K562 (cell line): ENCODE measurements around the gene SPEG. TPM values are rescaled to one million over a fixed set of nuclear protein-coding genes. Genes with fewer than 3 reads are reported as not detected.

Source experiments
- BRF2 ChIP-seq: IDR thresholded peaks from 3 replicates; pipeline ENCODE4 v1.6.1; 2011; ENCODE audit warnings: borderline replicate concordance, mild to moderate bottlenecking; ENCODE audit not compliant: insufficient read length, insufficient read depth
- ILF3 ChIP-seq: fragments of 450-650 bp; IDR thresholded peaks from 2 replicates; pipeline ENCODE4 v1.6.1; 2018; ENCODE audit warnings: antibody characterized with exemption, mild to moderate bottlenecking, moderate library complexity, borderline replicate concordance
- SMARCE1 ChIP-seq: fragments of 450-650 bp; IDR thresholded peaks from 2 replicates; pipeline ENCODE4 v1.7.1; 2016; ENCODE audit warnings: mild to moderate bottlenecking
- TRIM28 ChIP-seq: fragments of 450-650 bp; IDR thresholded peaks from 2 replicates; pipeline ENCODE4 v1.6.1; 2017
- U2AF1 ChIP-seq: fragments of 200-400 bp; formaldehyde crosslinking; optimal IDR thresholded peaks from 2 replicates; pipeline ENCODE3; 2017; ENCODE audit warnings: mild to moderate bottlenecking, low read depth, low read length, moderate library complexity
- ZFP30 ChIP-seq: fragments of 250-450 bp; sonication (Bioruptor Pico); IDR thresholded peaks from 2 replicates; pipeline ENCODE4 v1.8.0; 2022; ENCODE audit warnings: moderate library complexity, mild to moderate bottlenecking, inconsistent platforms, borderline replicate concordance
- ZKSCAN3 ChIP-seq: fragments of 250-450 bp; sonication (Bioruptor Pico); IDR thresholded peaks from 2 replicates; pipeline ENCODE4 v1.4.0; 2020
- ZNF253 ChIP-seq: fragments of 250-450 bp; sonication (Bioruptor Pico); conservative IDR thresholded peaks from 2 replicates; pipeline ENCODE4 v1.6.1; 2021; ENCODE audit warnings: mild to moderate bottlenecking
- ZNF431 ChIP-seq: sonication (generic); formaldehyde crosslinking; IDR thresholded peaks from 2 replicates; pipeline ENCODE4 v1.8.0; 2022; ENCODE audit warnings: mild to moderate bottlenecking, missing genetic modification reagents
- ZNF609 ChIP-seq: sonication (generic); formaldehyde crosslinking; IDR thresholded peaks from 2 replicates; pipeline ENCODE4 v1.8.1; 2023; ENCODE audit warnings: missing genetic modification reagents, mild to moderate bottlenecking, borderline replicate concordance
- ZNF696 ChIP-seq: fragments of 250-450 bp; sonication (Bioruptor Pico); conservative IDR thresholded peaks from 2 replicates; pipeline ENCODE4 v1.4.0; 2020; ENCODE audit warnings: mild to moderate bottlenecking, moderate library complexity
- polyA plus RNA-seq, 8 experiments: library from polyadenylated mRNA; depleted of rRNA in 4 of 8; stranded (reverse) in 5 of 8; unstranded in 3 of 8; fragments of >200 nt; fragmentation: Nextera tagmentation in 2 of 8; fragmentation: Illumina TruSeq in 1 of 8; extraction: Ambion mirVana in 2 of 8; extraction: Trizol in 1 of 8; gene quantifications; 2 replicates each; pipeline versions ENCODE4 v1.2.1 to v1.2.3, GENCODE V29; 2011 to 2014; ENCODE audit warnings: inconsistent platforms in 1 of 8, missing spikeins in 1 of 8
- total RNA-seq, 7 experiments: library from RNA; depleted of rRNA in 6 of 7; stranded (reverse); fragments of >200 nt in 6 of 7; fragmentation: Illumina TruSeq in 2 of 7; extraction: Trizol in 2 of 7; gene quantifications; 2 replicates each; pipeline versions ENCODE4 v1.2.1 to v1.2.3, GENCODE V29; 2011 to 2021; ENCODE audit warnings: low replicate concordance in 1 of 7
- TF ChIP-seq, protein P1 (sequence below), 2 experiments: fragments of 250-450 bp in 1 of 2; fragments of 450-650 bp in 1 of 2; sonication (Bioruptor Pico) in 1 of 2; IDR thresholded peaks; 2 replicates each; pipeline versions ENCODE4 v1.6.1 to v1.8.0; 2016 to 2021; ENCODE audit warnings: mild to moderate bottlenecking in 2 of 2, moderate library complexity in 2 of 2, missing compliant biosample characterization in 1 of 2, missing genetic modification characterization in 1 of 2

The SPEG gene
- total and polyA plus RNA-seq, 9 of the 15 experiments (the other 6 are each of a cell fraction or from before 2014, with no cell fraction given): 0.49 to 8.7 (median 3.0) TPM

GRCh38 chr2:219514196-219514761 lies 79.6 kb downstream of the SPEG start, which contains the start of gene ASIC4 (continued):
- TF ChIP-seq ZNF609 (peak; percentile 79; the same call in 1 of the 2 replicates), SMARCE1 (peak; percentile 94), ILF3 (no peak), ZKSCAN3 (CRISPR knock-in tag) (no peak), U2AF1 (no peak), ZNF253 (CRISPR knock-in tag) (no peak), ZFP30 (CRISPR knock-in tag) (no peak), ZNF431 (CRISPR knock-in tag) (no peak), ZNF696 (CRISPR knock-in tag) (no peak), BRF2 (no peak), TRIM28 (no peak)
- TF ChIP-seq, protein P1, sequence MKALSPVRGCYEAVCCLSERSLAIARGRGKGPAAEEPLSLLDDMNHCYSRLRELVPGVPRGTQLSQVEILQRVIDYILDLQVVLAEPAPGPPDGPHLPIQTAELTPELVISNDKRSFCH (CRISPR knock-in tag; IDR thresholded peaks at IDR 0.05): no peak
- TF ChIP-seq, protein P1 (tag; IDR thresholded peaks at IDR 0.05): no peak
